IMR-90 (cell line): ENCODE data around the gene FAM83E. TPM values are rescaled to one million over a fixed set of nuclear protein-coding genes. Genes with fewer than 3 reads are reported as not detected.

ENCODE experiments used
- ATAC-seq: fragments of 200-7000 bp; cut with Tn5 transposase; 2 replicates; pipeline ENCODE4 v1.9.1; 2020; ENCODE audit warnings: low read depth, mild to moderate bottlenecking, moderate library complexity
- BruUV-seq: library from RNA; stranded (reverse); fragments of 400-500 nt; replicated peaks from 2 replicates; lab custom pipeline; 2021; lab: Mats Ljungman, UMichigan
- CTCF ChIA-PET: fragments of 300-600 bp; formaldehyde crosslinking; extraction: SDS; loops from one replicate; lab custom pipeline; 2021; ENCODE audit warnings: antibody characterized with exemption; lab: Yijun Ruan, JAX
- POLR2A ChIA-PET: fragments of 300-600 bp; sonication (Branson Sonifier 250); formaldehyde crosslinking; loops from one replicate; lab custom pipeline; 2022; ENCODE audit warnings: antibody characterized with exemption; ENCODE audit not compliant: unreplicated experiment; lab: Charles Lee
- DNase-seq: peaks from one replicate; pipeline ENCODE4 v3.0.0; 2013
- H2AFZ ChIP-seq: replicated peaks from 2 replicates; pipeline ENCODE3; 2013; ENCODE audit warnings: low read length, mild to moderate bottlenecking; ENCODE audit not compliant: poor library complexity
- H2AK5ac ChIP-seq: 2 replicates; pipeline ENCODE4 v1.6.1; 2013; ENCODE audit warnings: low read depth, low read length, inconsistent platforms
- H2AK9ac ChIP-seq: replicated peaks from 2 replicates; pipeline ENCODE3; 2013; ENCODE audit warnings: mild to moderate bottlenecking, low read depth, low read length, moderate library complexity; ENCODE audit not compliant: poor library complexity
- H2BK120ac ChIP-seq: 2 replicates; pipeline ENCODE4 v1.6.1; 2013; ENCODE audit warnings: low read depth, low read length, inconsistent platforms
- H2BK15ac ChIP-seq: 3 replicates; pipeline ENCODE4 v1.6.1; 2013; ENCODE audit warnings: low read depth, low read length, inconsistent platforms
- H2BK20ac ChIP-seq: 2 replicates; pipeline ENCODE4 v1.6.1; 2013; ENCODE audit warnings: low read depth, mild to moderate bottlenecking, inconsistent platforms, low read length, moderate library complexity
- H2BK5ac ChIP-seq: 2 replicates; pipeline ENCODE4 v1.6.1; 2013; ENCODE audit warnings: mild to moderate bottlenecking, low read depth, low read length, inconsistent platforms; ENCODE audit not compliant: poor library complexity, severe bottlenecking
- H3K14ac ChIP-seq: replicated peaks from 2 replicates; pipeline ENCODE4 v1.6.1; 2013; ENCODE audit warnings: low read depth, low read length, inconsistent platforms
- H3K18ac ChIP-seq: 2 replicates; pipeline ENCODE4 v1.6.1; 2013; ENCODE audit warnings: low read depth, low read length, control low read depth
- H3K23ac ChIP-seq: 2 replicates; pipeline ENCODE4 v1.6.1; 2013; ENCODE audit warnings: low read depth, low read length, inconsistent platforms
- H3K27ac ChIP-seq: 2 replicates; pipeline ENCODE4 v1.5.1; 2013; ENCODE audit warnings: mild to moderate bottlenecking, control low read depth, low read length; ENCODE audit not compliant: insufficient read depth
- H3K27me3 ChIP-seq: 2 replicates; pipeline ENCODE4 v1.6.1; 2013; ENCODE audit warnings: low read length; ENCODE audit not compliant: control insufficient read depth, insufficient read depth
- H3K36me3 ChIP-seq: 2 replicates; pipeline ENCODE4 v1.6.1; 2013; ENCODE audit warnings: low read length, mixed read lengths; ENCODE audit not compliant: control insufficient read depth, insufficient read depth
- H3K4ac ChIP-seq: 2 replicates; pipeline ENCODE4 v1.6.1; 2013; ENCODE audit warnings: low read depth, low read length, inconsistent platforms
- H3K4me1 ChIP-seq: 2 replicates; pipeline ENCODE4 v1.6.1; 2013; ENCODE audit warnings: low read length, mixed read lengths; ENCODE audit not compliant: control insufficient read depth, insufficient read depth
- H3K4me2 ChIP-seq: 2 replicates; pipeline ENCODE4 v1.6.1; 2013; ENCODE audit warnings: low read depth, mild to moderate bottlenecking, control low read depth, low read length, moderate library complexity
- H3K4me3 ChIP-seq: 2 replicates; pipeline ENCODE4 v1.5.1; 2013; ENCODE audit warnings: low read depth, mild to moderate bottlenecking, control low read depth, low read length, moderate library complexity; ENCODE audit not compliant: insufficient read depth
- H3K56ac ChIP-seq: 2 replicates; pipeline ENCODE4 v1.6.1; 2013; ENCODE audit warnings: low read length, inconsistent platforms; ENCODE audit not compliant: insufficient read depth; ENCODE audit errors: extremely low read depth
- H3K79me1 ChIP-seq, 2 experiments: 2 replicates each; pipeline ENCODE4 v1.6.1; 2013; ENCODE audit warnings: low read length in 2 of 2, inconsistent platforms in 1 of 2, low read depth in 1 of 2
- H3K9ac ChIP-seq: 2 replicates; pipeline ENCODE4 v1.6.1; 2013; ENCODE audit warnings: low read depth, low read length, control low read depth
- H3K9me1 ChIP-seq: 2 replicates; pipeline ENCODE4 v1.6.1; 2013; ENCODE audit warnings: low read length, inconsistent platforms; ENCODE audit not compliant: insufficient read depth
- H3K9me3 ChIP-seq: 2 replicates; pipeline ENCODE4 v1.6.1; 2013; ENCODE audit warnings: low read length; ENCODE audit not compliant: control insufficient read depth, insufficient read depth
- H4K20me1 ChIP-seq: 2 replicates; pipeline ENCODE4 v1.6.1; 2013; ENCODE audit warnings: low read length, inconsistent platforms; ENCODE audit not compliant: insufficient read depth
- H4K5ac ChIP-seq: 2 replicates; pipeline ENCODE4 v1.6.1; 2013; ENCODE audit warnings: mild to moderate bottlenecking, low read depth, low read length, control low read depth
- H4K8ac ChIP-seq, 2 experiments: 2 replicates each; pipeline ENCODE4 v1.6.1; 2013; ENCODE audit warnings: low read depth in 2 of 2, low read length in 2 of 2, control low read depth in 1 of 2, inconsistent platforms in 1 of 2
- H4K91ac ChIP-seq: 2 replicates; pipeline ENCODE4 v1.6.1; 2013; ENCODE audit warnings: low read depth, low read length, inconsistent platforms; ENCODE audit not compliant: insufficient read depth
- BHLHE40 ChIP-seq: fragments of 150-350 bp; IDR thresholded peaks from 2 replicates; pipeline ENCODE4 v1.6.1; 2016; ENCODE audit warnings: mild to moderate bottlenecking, low read depth, low read length
- FOS ChIP-seq: fragments of 150-350 bp; IDR thresholded peaks from 2 replicates; pipeline ENCODE4 v1.6.1; 2016; ENCODE audit warnings: low read depth, low read length
- MAFK ChIP-seq: IDR thresholded peaks from 2 replicates; pipeline ENCODE4 v1.6.1; 2012; ENCODE audit warnings: low read depth, low read length, improper control_type of control experiment
- NFE2L2 ChIP-seq: fragments of 150-350 bp; IDR thresholded peaks from 2 replicates; pipeline ENCODE4 v1.6.1; 2016; ENCODE audit warnings: low read depth, mild to moderate bottlenecking, low read length
- RAD21 ChIP-seq: IDR thresholded peaks from 2 replicates; pipeline ENCODE4 v1.6.1; 2012; ENCODE audit warnings: low read length, improper control_type of control experiment
- RFX5 ChIP-seq: IDR thresholded peaks from 2 replicates; pipeline ENCODE4 v1.8.0; 2012; ENCODE audit warnings: low read depth, mild to moderate bottlenecking, low read length, moderate library complexity
- WGBS, 2 experiments: methylation state at CpG; one replicate each; pipeline versions ENCODE4 v1.1.5 to v1.1.7; 2013; ENCODE audit warnings: missing lambda C conversion rate in 2 of 2; ENCODE audit not compliant: insufficient read length in 1 of 2; ENCODE audit errors: extremely low coverage in 2 of 2; 5-methylcytosine and 5-hydroxymethylcytosine counted together
- dilution Hi-C: fragments of 300-500 bp; cut with HindIII; formaldehyde crosslinking; loops from one replicate; pipeline ENCODE4 v1.14.3; 2018; ENCODE audit warnings: low sequenced_read_pairs; ENCODE audit not compliant: unreplicated experiment
- in situ Hi-C: fragments of 300-500 bp; cut with MboI; formaldehyde crosslinking; loops from 3 replicates; pipeline ENCODE4 v1.14.3; 2019; ENCODE audit warnings: low sequenced_read_pairs, inconsistent platforms, mixed read lengths
- intact Hi-C: fragments of 100-400 bp; cut with micrococcal nuclease; formaldehyde crosslinking; loops from 2 replicates; pipeline ENCODE4 v1.10.0; 2022
- polyA plus RNA-seq, 3 experiments: library from polyadenylated mRNA; depleted of rRNA; stranded (reverse); fragments of >200 nt; gene quantifications; 2 replicates each; pipeline ENCODE4 v1.2.3, GENCODE V29; 2012; ENCODE audit warnings: low replicate concordance in 1 of 3
- total RNA-seq: library from RNA; depleted of rRNA; stranded (reverse); fragments of >200 nt; gene quantifications from 2 replicates; pipeline ENCODE4 v1.2.3, GENCODE V29; 2012
- TF ChIP-seq, protein P1 (sequence below): fragments of 150-350 bp; IDR thresholded peaks from 2 replicates; pipeline ENCODE4 v1.6.1; 2016; ENCODE audit warnings: low read depth, mild to moderate bottlenecking, low read length, moderate library complexity, borderline replicate concordance
- TF ChIP-seq, protein P2 (sequence below): conservative IDR thresholded peaks from 2 replicates; pipeline ENCODE4 v1.5.1; 2012; ENCODE audit warnings: mild to moderate bottlenecking, low read depth, low read length, improper control_type of control experiment

The FAM83E gene
- total and polyA plus RNA-seq, 2 of the 4 experiments (the other 2 are of a cell fraction) = 0.05 to 0.36 TPM

- Histone ChIP-seq H2AFZ (peak overlapping the region; percentile 46), H3K9me3 (no peaks in the 10 kb centered on the region), H3K4ac (no peak overlapping the region), H3K9me1 (peaks cover 18% of the 10 kb centered on the region), H3K79me1 (peaks cover 4 to 17% of the 10 kb centered on the region in 2 experiments), H3K18ac (no peak overlapping the region), H4K8ac (peak overlapping the region in 1 of 2 experiments; percentile 59; a peak in 1 of 4 replicates), H4K91ac (no peak overlapping the region), H4K20me1 (no peaks in the 10 kb centered on the region), H2BK20ac (no peak overlapping the region), H3K4me2 (no peak overlapping the region), H3K9ac (no peak overlapping the region), H3K56ac (no peak overlapping the region), H3K27me3 (no peaks in the 10 kb centered on the region), H2AK9ac (no peak overlapping the region), H3K27ac (no peak overlapping the region), H3K36me3 (peaks cover 6% of the 10 kb centered on the region; the same call in 1 of the 2 replicates), H2BK15ac (no peak overlapping the region), H3K14ac (no peak overlapping the region), H2BK120ac (no peak overlapping the region), H3K23ac (no peak overlapping the region), H4K5ac (no peak overlapping the region), H2AK5ac (peak overlapping the region; percentile 64; the same call in 1 of the 2 replicates), H3K4me1 (peaks cover 37% of the 10 kb centered on the region), H3K4me3 (no peak overlapping the region), H2BK5ac (no peak overlapping the region)
- CTCF ChIA-PET = no interaction called here
- no TSS peak for BruUV-seq
- intact Hi-C loops = no loop called here
- DNase-seq (no peak), ATAC-seq (peak; percentile 10)
- TF ChIP-seq, protein P1, sequence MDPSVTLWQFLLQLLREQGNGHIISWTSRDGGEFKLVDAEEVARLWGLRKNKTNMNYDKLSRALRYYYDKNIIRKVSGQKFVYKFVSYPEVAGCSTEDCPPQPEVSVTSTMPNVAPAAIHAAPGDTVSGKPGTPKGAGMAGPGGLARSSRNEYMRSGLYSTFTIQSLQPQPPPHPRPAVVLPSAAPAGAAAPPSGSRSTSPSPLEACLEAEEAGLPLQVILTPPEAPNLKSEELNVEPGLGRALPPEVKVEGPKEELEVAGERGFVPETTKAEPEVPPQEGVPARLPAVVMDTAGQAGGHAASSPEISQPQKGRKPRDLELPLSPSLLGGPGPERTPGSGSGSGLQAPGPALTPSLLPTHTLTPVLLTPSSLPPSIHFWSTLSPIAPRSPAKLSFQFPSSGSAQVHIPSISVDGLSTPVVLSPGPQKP = no peak
- TF ChIP-seq MAFK (no peak), BHLHE40 (no peak), FOS (no peak), RFX5 (no peak), NFE2L2 (no peak), RAD21 (no peak)
- TF ChIP-seq, protein P2, sequence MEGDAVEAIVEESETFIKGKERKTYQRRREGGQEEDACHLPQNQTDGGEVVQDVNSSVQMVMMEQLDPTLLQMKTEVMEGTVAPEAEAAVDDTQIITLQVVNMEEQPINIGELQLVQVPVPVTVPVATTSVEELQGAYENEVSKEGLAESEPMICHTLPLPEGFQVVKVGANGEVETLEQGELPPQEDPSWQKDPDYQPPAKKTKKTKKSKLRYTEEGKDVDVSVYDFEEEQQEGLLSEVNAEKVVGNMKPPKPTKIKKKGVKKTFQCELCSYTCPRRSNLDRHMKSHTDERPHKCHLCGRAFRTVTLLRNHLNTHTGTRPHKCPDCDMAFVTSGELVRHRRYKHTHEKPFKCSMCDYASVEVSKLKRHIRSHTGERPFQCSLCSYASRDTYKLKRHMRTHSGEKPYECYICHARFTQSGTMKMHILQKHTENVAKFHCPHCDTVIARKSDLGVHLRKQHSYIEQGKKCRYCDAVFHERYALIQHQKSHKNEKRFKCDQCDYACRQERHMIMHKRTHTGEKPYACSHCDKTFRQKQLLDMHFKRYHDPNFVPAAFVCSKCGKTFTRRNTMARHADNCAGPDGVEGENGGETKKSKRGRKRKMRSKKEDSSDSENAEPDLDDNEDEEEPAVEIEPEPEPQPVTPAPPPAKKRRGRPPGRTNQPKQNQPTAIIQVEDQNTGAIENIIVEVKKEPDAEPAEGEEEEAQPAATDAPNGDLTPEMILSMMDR = no peak
- in situ Hi-C loops = no loop called here
- dilution Hi-C loops = no loop called here
- POLR2A ChIA-PET = interaction anchor here (0.5 kb wide), 1 partner anchor 906 kb away, joined by 5 read pairs; no protein-coding TSS in a partner anchor
- WGBS, 2 experiments = 49% methylated on average over 27 of the region's 48 CpGs; no CpG with 5 or more reads in 1 of the 2 experiments
Observed at GRCh38 chr19:48629599-48630295, 14.9 kb upstream of the FAM83E start.
